AG09319 (cell line): Measurements from ENCODE around the gene KYAT1.
"Not testable (repeated sequence)": the region's sequence is repeated elsewhere in the genome, so short reads cannot be mapped to it uniquely, and the experiment has no call there.

Experiments used
- DNase-seq: peaks from one replicate; pipeline ENCODE4 v3.0.0-alpha.2; 2010; ENCODE audit warnings: low read depth; ENCODE audit errors: extremely low read depth
- TF ChIP-seq, protein P1 (sequence below): IDR thresholded peaks from 2 replicates; pipeline ENCODE4 v1.5.1; 2011; ENCODE audit warnings: low read depth, mild to moderate bottlenecking, inconsistent platforms, low read length, moderate library complexity

Gene KYAT1

DNA sequence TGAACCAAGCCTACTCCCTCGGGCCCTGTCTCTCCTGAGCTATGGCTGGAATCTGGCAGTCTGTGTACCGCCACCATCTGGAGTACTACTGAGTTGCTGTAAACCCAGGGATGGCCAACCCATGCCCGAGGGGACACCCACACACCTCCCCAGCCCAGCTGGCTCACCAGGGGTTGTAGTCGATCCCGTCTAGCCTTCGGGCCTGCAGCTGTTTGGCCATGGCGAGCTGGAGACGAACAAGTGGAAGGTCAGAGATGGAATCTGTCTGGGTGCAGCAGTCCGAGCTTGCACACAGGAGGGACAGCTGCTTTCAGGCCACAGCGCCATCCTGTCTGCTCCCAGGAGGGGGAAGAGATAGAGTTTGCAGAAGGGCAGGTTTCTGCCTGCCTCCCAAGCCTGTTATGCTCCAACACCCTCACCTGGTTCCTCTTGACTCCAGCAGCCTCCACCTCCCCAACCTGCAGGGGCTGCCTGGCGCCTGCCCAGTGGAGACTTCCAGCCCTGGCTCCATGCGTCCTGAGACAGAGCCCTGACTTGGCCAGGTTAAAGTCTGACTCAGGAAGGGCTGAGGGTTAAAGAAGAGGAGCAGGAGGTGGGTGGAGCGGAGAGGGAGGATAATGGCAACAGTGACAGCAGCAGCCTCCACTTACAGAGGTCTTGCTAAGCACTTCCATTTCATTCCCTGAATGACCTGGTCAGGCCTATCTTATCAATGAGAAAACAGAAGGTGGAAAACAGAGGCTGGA lies 36.4 kb downstream of the KYAT1 start:
- DNase-seq = no peak
- TF ChIP-seq, protein P1, sequence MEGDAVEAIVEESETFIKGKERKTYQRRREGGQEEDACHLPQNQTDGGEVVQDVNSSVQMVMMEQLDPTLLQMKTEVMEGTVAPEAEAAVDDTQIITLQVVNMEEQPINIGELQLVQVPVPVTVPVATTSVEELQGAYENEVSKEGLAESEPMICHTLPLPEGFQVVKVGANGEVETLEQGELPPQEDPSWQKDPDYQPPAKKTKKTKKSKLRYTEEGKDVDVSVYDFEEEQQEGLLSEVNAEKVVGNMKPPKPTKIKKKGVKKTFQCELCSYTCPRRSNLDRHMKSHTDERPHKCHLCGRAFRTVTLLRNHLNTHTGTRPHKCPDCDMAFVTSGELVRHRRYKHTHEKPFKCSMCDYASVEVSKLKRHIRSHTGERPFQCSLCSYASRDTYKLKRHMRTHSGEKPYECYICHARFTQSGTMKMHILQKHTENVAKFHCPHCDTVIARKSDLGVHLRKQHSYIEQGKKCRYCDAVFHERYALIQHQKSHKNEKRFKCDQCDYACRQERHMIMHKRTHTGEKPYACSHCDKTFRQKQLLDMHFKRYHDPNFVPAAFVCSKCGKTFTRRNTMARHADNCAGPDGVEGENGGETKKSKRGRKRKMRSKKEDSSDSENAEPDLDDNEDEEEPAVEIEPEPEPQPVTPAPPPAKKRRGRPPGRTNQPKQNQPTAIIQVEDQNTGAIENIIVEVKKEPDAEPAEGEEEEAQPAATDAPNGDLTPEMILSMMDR = no peak

DNA sequence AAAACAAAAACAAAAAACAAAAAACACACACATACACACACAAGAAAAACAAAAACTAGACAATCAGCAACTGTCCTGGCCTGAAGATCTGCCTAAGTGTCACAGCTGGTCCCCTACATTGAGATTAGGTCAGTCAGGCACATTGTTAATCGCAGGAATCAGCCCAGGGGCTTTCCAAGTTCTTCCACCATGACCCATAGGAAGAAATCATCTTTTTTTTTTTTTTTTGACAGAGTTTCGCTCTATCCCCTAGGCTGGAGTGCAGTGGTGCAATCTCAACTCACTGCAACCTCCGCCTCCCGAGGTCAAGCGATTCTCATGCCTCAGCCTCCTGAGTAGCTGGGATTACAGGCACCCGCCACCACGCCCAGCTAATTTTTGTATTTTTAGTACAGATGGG lies 38.6 kb downstream of the KYAT1 start:
- DNase-seq = not testable (repeated sequence)

DNA sequence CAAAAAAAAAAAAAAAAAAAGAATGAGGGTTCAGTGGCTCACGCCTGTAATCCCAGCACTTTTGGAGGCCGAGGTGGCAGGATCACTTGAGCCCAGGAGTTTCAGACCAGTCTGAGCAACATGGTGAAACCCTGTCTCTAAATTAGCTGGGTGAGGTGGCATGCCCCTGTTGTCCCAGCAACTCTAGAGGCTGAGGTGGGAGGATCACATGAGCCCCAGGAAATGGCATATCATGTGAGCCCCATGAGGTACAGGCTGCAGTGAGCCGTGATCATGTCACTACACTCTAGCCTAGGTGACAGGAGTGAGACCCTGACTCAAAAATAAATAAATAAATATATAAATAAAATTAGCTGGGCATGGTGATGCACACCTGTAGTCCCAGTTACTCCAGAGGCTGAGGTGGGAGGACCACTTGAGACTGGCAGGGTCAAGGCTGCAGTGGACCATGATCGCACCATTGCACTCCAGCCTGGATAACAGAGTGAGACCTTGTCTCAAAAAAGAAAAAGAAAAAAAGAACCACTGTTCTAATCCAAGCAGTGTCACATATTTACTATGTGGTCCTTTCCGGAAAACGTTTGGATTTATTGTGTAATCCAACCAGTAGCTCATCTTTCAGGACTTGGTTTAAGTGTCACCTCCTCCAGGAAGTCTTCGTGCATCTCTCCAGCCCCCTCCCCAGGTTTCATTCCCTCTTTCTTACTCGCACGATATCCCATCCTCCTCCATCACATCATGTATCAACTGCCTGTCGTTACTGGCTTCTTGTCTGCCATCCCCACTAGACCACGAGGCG lies 39.9 kb downstream of the KYAT1 start:
- TF ChIP-seq, protein P1 = no peak

DNA sequence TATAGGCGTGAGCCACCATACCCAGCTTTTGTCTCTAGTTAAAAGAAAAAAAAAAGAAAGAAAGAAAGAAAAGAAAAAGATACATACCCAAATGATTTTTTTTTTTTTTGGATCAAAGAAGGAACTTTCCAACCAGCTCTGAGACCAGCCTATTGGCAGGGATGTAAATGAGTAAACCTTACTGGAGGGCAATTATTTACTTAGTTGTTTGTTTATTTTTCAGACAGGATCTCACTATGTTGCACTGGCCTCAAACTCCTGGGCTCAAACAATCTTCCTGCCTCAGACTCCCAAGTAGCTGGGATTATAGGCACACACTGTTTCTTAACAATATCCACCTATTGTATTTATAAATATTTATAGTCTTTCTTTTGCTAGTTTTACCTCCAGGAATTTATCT lies 41.2 kb downstream of the KYAT1 start:
- TF ChIP-seq, protein P1 = no peak
- DNase-seq = no peak

More for the DNA sequence above, 39.9 kb downstream of the KYAT1 start:
- DNase-seq = no peak

DNA sequence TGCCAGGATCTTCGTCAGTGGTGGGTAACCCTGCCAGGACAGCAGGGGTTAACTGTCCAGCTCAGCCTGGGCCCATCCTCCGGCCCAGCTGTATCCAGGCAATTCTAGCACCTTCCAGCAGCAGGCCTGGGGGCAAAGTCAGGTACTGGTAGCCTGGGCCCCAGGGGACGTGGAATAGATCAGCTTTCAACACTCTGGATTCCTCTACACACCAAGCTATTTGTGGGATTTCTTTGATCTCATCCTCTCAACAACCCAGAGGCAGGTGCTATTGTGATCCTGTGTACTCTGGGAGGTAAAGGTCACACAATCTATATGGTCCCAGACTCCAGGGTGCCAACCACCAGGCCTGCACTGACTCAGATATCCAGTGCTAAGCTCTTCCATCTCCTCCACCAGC lies 43.4 kb downstream of the KYAT1 start:
- DNase-seq = no peak
- TF ChIP-seq, protein P1 = no peak

DNA sequence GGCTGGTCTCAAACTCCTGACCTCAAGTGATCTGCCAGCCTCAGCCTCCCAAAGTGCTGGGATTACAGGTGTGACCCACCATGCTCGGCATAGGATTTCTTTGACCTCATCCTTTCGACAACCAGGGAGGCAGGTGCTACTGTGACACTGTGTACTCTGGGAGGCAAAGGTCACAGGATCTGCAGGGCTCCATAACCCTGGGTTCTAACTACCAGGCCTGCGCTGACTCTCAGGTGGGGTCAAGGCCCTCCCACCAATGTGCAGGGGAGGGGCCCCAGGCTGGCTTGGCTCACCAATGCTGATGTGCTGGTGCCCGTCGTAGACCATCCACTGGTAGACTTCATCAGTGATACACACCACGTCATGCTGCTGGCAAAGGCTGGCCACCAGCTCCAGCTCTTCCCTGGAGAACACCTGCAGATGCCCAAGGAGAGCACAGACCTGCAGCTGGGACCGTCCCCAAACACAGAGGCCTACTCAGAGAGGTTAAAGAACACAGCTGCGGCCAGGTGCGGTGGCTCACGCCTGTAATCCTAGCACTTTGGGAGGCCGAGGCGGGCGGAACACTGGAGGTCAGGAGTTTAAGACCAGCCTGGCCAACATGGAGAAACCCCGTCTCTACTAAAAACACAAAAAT lies 45.1 kb downstream of the KYAT1 start:
- TF ChIP-seq, protein P1 = no peak
- DNase-seq = no peak

DNA sequence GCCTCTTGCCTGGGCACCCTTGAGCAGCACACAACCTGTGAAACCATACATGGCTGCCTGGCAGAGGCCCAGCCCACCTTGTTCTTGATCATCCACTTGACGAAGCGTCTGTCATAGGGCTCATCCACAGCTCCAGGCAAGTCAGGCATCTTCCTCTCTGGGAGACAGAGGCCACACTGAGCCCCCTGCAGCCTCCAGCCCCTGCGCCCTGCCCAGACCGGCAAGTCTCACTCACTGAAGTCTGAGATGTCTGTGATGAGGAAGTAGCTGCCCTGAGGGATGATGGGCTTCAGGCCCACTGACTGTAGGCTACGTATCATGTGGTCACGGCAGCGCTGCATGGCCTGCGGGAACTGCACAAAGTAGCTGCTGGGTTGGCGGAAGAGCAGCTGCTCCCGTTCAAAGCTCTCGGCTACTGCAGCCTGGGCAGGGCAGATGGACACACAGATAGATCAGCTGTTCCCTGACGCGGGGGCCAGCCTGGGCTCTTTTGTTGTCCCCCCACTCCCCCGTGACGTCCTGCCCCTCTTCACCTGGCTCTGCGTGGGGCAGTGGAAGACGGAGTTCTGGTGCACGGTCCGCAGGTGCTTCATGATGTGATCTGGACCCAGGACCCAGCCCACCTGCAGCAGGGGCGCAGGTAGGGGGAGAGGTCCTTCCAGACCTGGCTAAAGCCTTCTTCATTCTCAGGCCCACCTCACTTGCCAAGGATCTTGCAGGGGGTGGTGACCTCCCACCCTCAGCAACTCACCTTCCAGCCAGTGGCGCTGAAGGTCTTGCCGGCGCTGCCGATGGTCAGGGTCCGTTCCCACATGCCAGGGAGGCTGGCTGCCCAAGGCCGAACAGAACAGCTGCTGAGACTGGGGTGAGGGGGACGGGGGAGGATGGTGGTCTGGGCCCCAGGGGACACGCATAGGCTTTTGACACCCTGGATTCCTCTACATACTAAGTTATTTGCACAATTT lies 46.2 kb downstream of the KYAT1 start:
- TF ChIP-seq, protein P1 = no peak
- no peak for DNase-seq
